Mammary epithelial cell (primary cell): ENCODE data around the gene DAGLA.

Source experiments
- CTCF ChIP-seq, 2 donors: IDR thresholded peaks in 1 of 2; conservative IDR thresholded peaks in 1 of 2; 2 replicates each; pipeline ENCODE4 v1.5.1; 2011 to 2012; ENCODE audit warnings: inconsistent platforms in 2 of 2, low read length in 2 of 2, mild to moderate bottlenecking in 2 of 2, control low read depth in 1 of 2, low read depth in 1 of 2; ENCODE audit not compliant: insufficient read depth in 1 of 2; ENCODE audit errors: extremely low read depth in 1 of 2
- EZH2 ChIP-seq: IDR thresholded peaks from 2 replicates; pipeline ENCODE4 v1.6.1; 2012; ENCODE audit warnings: low read length, inconsistent platforms, borderline replicate concordance

- peak in 1 of 2 donors; percentile 13 for TF ChIP-seq CTCF (conservative IDR thresholded peaks at IDR 0.05 in 1 of 2, IDR thresholded peaks at IDR 0.05 in 1 of 2; ENCODE audit: extremely low read depth in 1 of 2, insufficient read depth in 1 of 2, low read depth in 1 of 2, low read length in 2 of 2)
- no peak for TF ChIP-seq EZH2
These were observed 21.2 kb downstream of the DAGLA start for GRCh38 chr11:61701242-61701886.
